Fibroblast of mammary gland (primary cell): ENCODE measurements around the gene MAGEB1.

ENCODE experiments used
- DNase-seq: peaks from one replicate; pipeline ENCODE4 v3.0.0-alpha.2; 2010; ENCODE audit warnings: low read depth
- H3K4me3 ChIP-seq: 2 replicates; pipeline ENCODE4 v1.5.1; 2011; ENCODE audit warnings: low read depth, mild to moderate bottlenecking, low read length, moderate library complexity; ENCODE audit not compliant: control insufficient read depth
- TF ChIP-seq, protein P1 (sequence below): conservative IDR thresholded peaks from 2 replicates; pipeline ENCODE4 v1.5.1; 2011; ENCODE audit warnings: low read depth, low read length, inconsistent platforms; ENCODE audit not compliant: control insufficient read depth, insufficient read depth

Gene MAGEB1

GRCh38 chrX:30282527-30282926, 35.6 kb downstream of the MAGEB1 start:
- peak; percentile 36 for DNase-seq
- no peak overlapping the region for H3K4me3 ChIP-seq
- TF ChIP-seq, protein P1, sequence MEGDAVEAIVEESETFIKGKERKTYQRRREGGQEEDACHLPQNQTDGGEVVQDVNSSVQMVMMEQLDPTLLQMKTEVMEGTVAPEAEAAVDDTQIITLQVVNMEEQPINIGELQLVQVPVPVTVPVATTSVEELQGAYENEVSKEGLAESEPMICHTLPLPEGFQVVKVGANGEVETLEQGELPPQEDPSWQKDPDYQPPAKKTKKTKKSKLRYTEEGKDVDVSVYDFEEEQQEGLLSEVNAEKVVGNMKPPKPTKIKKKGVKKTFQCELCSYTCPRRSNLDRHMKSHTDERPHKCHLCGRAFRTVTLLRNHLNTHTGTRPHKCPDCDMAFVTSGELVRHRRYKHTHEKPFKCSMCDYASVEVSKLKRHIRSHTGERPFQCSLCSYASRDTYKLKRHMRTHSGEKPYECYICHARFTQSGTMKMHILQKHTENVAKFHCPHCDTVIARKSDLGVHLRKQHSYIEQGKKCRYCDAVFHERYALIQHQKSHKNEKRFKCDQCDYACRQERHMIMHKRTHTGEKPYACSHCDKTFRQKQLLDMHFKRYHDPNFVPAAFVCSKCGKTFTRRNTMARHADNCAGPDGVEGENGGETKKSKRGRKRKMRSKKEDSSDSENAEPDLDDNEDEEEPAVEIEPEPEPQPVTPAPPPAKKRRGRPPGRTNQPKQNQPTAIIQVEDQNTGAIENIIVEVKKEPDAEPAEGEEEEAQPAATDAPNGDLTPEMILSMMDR = no peak

DNA sequence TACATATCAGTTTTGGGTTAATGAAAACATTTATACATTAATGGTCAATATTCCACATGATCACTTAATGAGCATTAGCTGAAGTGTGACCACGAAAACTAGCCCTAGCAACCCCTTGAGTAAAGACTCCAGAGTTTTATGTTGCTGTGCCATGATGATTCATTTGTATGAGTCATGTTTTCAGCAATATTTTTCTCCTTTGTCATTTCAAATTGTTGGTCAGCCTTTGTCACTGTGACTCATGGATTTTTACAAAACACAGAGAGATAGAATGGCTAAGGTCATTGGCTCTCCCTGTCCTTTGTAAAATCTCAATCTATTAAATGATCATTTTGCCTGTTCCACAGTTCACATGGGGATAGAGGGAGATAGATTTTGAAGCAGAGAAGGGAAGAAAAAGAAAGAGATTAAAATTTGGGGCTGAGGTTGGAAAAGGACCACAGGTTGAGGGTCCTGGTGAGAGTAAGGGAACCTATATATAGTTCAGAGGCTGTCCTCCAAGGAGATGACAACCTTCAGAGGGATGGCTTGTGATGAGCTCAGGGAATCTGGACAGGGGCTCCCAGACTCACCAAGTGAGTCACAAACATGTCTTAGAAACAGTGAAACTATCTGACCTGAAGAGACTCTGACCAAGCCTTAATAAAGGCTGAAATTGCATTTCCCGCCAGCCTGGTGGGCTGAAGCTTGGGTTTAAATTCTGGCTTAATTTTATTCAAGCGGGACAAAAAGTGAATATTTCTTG, 36.7 kb downstream of the MAGEB1 start:
- H3K4me3 ChIP-seq = no peak overlapping the region
- TF ChIP-seq, protein P1 = no peak
- DNase-seq = peak; percentile 95

DNA sequence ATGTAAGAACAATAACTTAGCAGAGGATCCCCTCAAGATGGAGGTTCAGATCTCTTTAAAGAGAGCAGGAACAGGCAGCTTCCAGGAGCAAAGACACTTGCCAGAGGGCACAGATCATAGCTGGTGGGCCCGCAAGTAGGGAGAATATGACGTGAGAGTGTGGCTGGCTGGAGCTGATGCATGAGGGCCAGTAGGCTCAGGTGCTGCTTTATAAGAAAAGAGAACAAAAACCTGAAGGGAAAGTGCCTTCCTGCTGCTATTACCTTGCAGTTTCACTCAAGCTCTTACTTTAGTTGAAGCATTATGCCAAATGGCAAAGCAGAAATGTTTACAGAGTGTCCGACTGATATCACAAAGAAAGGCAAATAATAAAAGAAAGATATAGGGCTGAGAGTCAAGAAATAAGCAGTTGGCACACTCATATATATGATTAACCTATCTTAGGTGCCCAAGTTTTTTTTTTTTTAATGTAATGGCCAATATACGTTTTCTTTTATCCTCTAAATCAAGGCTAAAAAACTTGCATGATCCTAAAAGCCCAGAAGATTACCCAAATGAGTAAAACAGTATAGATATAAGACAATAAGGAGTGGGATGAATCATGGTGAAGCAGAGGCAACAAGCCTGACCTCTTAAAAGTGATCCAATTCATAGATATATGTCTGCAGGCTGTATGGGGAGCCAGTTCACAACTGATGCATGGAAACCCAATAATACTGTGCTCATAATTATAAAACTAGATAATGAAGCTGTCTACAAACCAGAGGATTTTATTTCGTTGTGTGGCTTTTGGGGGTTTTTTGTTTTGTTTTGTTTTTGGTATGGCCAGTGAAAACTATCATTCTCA, 49.7 kb downstream of the MAGEB1 start:
- H3K4me3 ChIP-seq = no peak overlapping the region
- no peak for DNase-seq
- TF ChIP-seq, protein P1 = no peak

DNA sequence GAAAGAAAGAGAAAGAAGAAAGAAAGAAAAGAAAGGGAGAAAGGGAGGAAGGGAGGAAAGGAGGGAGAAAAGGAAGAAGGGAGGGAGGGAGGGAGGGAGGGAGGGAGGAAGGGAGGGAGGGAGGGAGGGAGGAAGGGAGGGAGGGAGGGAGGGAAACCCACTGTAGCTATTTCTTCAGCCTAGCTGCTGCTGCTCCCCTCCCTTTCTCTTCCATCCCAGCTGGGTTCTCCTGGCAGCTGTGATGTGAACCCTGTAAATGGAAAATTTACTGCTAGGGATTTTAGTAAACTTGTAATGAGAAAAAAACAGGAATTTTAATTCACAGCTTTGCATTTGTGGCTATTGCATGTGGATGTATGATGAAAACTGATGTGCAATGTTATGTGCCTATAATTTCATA, 54.3 kb downstream of the MAGEB1 start:
- no peak overlapping the region for H3K4me3 ChIP-seq
- TF ChIP-seq, protein P1 = no peak
- no peak for DNase-seq
